Measurements from ENCODE around the gene CRTC3. TPM values are rescaled to one million over a fixed set of nuclear protein-coding genes. Genes with fewer than 3 reads are reported as not detected.

Gene CRTC3, protein sequence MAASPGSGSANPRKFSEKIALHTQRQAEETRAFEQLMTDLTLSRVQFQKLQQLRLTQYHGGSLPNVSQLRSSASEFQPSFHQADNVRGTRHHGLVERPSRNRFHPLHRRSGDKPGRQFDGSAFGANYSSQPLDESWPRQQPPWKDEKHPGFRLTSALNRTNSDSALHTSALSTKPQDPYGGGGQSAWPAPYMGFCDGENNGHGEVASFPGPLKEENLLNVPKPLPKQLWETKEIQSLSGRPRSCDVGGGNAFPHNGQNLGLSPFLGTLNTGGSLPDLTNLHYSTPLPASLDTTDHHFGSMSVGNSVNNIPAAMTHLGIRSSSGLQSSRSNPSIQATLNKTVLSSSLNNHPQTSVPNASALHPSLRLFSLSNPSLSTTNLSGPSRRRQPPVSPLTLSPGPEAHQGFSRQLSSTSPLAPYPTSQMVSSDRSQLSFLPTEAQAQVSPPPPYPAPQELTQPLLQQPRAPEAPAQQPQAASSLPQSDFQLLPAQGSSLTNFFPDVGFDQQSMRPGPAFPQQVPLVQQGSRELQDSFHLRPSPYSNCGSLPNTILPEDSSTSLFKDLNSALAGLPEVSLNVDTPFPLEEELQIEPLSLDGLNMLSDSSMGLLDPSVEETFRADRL
- 10 to 100 TPM; 60.8 to 82.2 TPM for total RNA-seq
- polyA plus RNA-seq: 10 to 100 TPM; 12.9 to 27.2 TPM
- long read RNA-seq, donor 1, partial matches to known transcripts: 66 of 75 reads
- long read RNA-seq, donor 1, other reads (novel, unspliced or antisense): 8 of 75 reads
- long read RNA-seq, donor 2, transcript CRTC3-201 (15 exons, 2,537 nt): major isoform, 8 of 33 reads
- long read RNA-seq, donor 2, partial matches to known transcripts: 13 of 33 reads
- long read RNA-seq, donor 2, other reads (novel, unspliced or antisense): 12 of 33 reads

GRCh38 chr15:90529371-90530249, at the start of gene CRTC3:
TSS of gene CRTC3 (plus strand) at chr15:90529923. CDS start at chr15:90530072, 149 bp downstream.
- peak within 1 kb of the TSS; percentile 80 to 94 for H3K4me3 ChIP-seq (ENCODE audit: low read length in 2 of 2)
- ATAC-seq (ENCODE audit: low FRiP score): peak; percentile 91
- DNase-seq: peak; percentile 67 to 86
- no peaks in the 10 kb centered on the region for H3K27me3 ChIP-seq (ENCODE audit: control insufficient read depth in 1 of 2, insufficient read depth in 2 of 2, low read length in 1 of 2)
- H3K27ac ChIP-seq (ENCODE audit: low read depth in 1 of 2, low read length in 2 of 2): peak within 1 kb of the TSS; percentile 73 to 97
- intact Hi-C loops (cut with DNase I): loop anchor here (5.0 to 10.0 kb wide), 2 partner anchors 73 to 75 kb away; no protein-coding TSS in a partner anchor
- H3K36me3 ChIP-seq (ENCODE audit: control insufficient read depth in 1 of 2, insufficient read depth in 2 of 2, low read length in 1 of 2): no peaks in the 10 kb centered on the region
- H3K9me3 ChIP-seq (ENCODE audit: control insufficient read depth, low read length): no peaks in the 10 kb centered on the region
- WGBS, 2 donors: 1% methylated on average over 45 to 104 of the region's 104 CpGs
- H3K4me1 ChIP-seq (ENCODE audit: control insufficient read depth in 1 of 2, insufficient read depth in 2 of 2, low read length in 2 of 2): peaks cover 0 to 5% of the 10 kb centered on the region in 2 donors

DNA sequence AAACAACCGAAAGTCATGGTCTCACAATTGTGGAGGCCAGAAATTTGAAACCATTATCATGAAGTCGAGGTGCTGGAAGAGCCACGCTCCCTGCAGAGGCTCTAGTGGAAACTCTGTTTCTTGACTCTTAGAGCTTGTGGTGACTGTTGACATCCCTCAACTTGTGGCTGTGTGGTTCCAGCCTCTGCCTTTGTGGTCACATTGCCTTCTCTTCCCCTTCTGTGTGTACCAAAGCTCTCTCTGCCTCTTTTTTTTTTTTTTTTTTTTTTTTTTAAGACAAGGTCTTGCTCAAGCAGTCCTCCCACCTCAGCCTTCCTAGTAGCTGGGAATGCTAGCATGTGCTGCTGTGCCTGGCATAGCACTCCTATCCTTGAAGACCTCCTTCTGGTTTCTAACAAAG, 48.7 kb upstream of the CRTC3 start:
- ATAC-seq (ENCODE audit: low FRiP score): no peak
- H3K27me3 ChIP-seq (ENCODE audit: control insufficient read depth in 1 of 2, insufficient read depth in 2 of 2, low read length in 1 of 2): no peaks in the 10 kb centered on the region
- H3K9me3 ChIP-seq (ENCODE audit: control insufficient read depth, low read length): no peaks in the 10 kb centered on the region
- H3K36me3 ChIP-seq (ENCODE audit: control insufficient read depth in 1 of 2, insufficient read depth in 2 of 2, low read length in 1 of 2): peaks cover 0 to 14% of the 10 kb centered on the region in 2 donors
- 71 to 85% methylated on average over 3 of the region's 3 CpGs for WGBS, 2 donors
- H3K4me3 ChIP-seq (ENCODE audit: low read length in 2 of 2): no peak overlapping the region
- peaks cover 0 to 2% of the 10 kb centered on the region in 2 donors for H3K4me1 ChIP-seq (ENCODE audit: control insufficient read depth in 1 of 2, insufficient read depth in 2 of 2, low read length in 2 of 2)
- intact Hi-C loops (cut with DNase I): loop anchor here in 1 of 2 donors (5.0 kb wide), 1 partner anchor 159 kb away; no protein-coding TSS in a partner anchor
- H3K27ac ChIP-seq (ENCODE audit: low read depth in 1 of 2, low read length in 2 of 2): peak overlapping the region in 1 of 2 donors; percentile 45
- DNase-seq: no peak

DNA sequence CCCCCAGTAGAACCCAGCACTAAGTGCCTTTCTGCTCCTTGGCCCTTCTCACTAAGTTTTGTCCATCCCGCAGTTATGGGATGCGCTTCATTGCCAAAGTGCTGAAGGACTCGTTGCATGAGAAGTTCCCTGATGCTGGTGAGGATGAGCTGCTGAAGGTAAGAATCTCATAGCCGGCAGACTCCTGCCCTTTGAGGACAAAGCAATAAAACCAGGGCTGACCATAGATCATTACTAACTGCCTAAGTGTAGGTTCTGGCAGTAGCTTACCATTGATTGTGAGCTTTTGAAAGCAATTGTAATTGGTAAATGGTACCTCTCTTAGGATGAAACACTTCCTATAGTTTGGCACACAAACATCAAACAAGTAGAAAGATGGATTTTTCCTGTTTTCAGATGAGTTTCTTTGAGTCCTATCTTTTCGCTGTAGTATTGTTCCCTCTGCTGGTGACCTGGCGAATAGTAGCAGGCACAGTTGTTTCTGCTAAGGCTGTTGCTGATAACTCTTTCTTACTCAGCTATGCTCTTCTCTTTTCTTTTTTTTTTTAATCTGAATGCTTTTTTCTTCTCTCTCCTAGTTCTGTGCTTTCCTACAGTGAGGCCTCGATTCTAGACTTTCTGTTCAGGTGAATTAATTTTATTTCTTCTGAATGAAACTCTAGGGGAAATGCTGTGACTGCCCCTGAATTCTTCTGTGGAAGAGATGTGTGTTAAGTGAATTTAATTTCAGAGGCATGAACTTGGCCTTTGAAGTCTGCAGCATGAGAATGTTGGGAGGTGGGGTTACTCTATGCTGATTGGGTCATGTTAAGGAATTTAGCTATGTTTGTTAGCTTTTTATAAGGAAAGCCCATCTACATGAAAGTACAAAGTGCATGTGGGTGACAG, 47.4 kb upstream of the CRTC3 start:
- Histone ChIP-seq H3K9me3 (ENCODE audit: control insufficient read depth, low read length) (no peaks in the 10 kb centered on the region), H3K4me3 (ENCODE audit: low read length in 2 of 2) (no peak overlapping the region), H3K27ac (ENCODE audit: low read depth in 1 of 2, low read length in 2 of 2) (no peak overlapping the region), H3K27me3 (ENCODE audit: control insufficient read depth in 1 of 2, insufficient read depth in 2 of 2, low read length in 1 of 2) (no peaks in the 10 kb centered on the region), H3K36me3 (ENCODE audit: control insufficient read depth in 1 of 2, insufficient read depth in 2 of 2, low read length in 1 of 2) (peaks cover 0 to 17% of the 10 kb centered on the region in 2 donors), H3K4me1 (ENCODE audit: control insufficient read depth in 1 of 2, insufficient read depth in 2 of 2, low read length in 2 of 2) (peaks cover 0 to 2% of the 10 kb centered on the region in 2 donors)
- intact Hi-C loops (cut with DNase I): loop anchor here in 1 of 2 donors (5.0 kb wide), 1 partner anchor 160 kb away; no protein-coding TSS in a partner anchor
- DNase-seq: no peak
- WGBS, 2 donors: 38 to 47% methylated on average over 7 of the region's 7 CpGs
- ATAC-seq (ENCODE audit: low FRiP score): peak; percentile 76

- intact Hi-C loops (cut with DNase I): loop anchor here in 1 of 2 donors (5.0 kb wide), 1 partner anchor 161 kb away; no protein-coding TSS in a partner anchor
- no peak overlapping the region for H3K27ac ChIP-seq (ENCODE audit: low read depth in 1 of 2, low read length in 2 of 2)
- no peaks in the 10 kb centered on the region for H3K9me3 ChIP-seq (ENCODE audit: control insufficient read depth, low read length)
- no peak overlapping the region for H3K4me3 ChIP-seq (ENCODE audit: low read length in 2 of 2)
- no peak for ATAC-seq (ENCODE audit: low FRiP score)
- no peak for DNase-seq
- peaks cover 0 to 18% of the 10 kb centered on the region in 2 donors for H3K36me3 ChIP-seq (ENCODE audit: control insufficient read depth in 1 of 2, insufficient read depth in 2 of 2, low read length in 1 of 2)
- no peaks in the 10 kb centered on the region for H3K27me3 ChIP-seq (ENCODE audit: control insufficient read depth in 1 of 2, insufficient read depth in 2 of 2, low read length in 1 of 2)
- H3K4me1 ChIP-seq (ENCODE audit: control insufficient read depth in 1 of 2, insufficient read depth in 2 of 2, low read length in 2 of 2): peaks cover 0 to 2% of the 10 kb centered on the region in 2 donors
- 41 to 86% methylated on average over 1 of the region's 1 CpG for WGBS, 2 donors
Observed at GRCh38 chr15:90483012-90483307, 46.8 kb upstream of the CRTC3 start.

DNA sequence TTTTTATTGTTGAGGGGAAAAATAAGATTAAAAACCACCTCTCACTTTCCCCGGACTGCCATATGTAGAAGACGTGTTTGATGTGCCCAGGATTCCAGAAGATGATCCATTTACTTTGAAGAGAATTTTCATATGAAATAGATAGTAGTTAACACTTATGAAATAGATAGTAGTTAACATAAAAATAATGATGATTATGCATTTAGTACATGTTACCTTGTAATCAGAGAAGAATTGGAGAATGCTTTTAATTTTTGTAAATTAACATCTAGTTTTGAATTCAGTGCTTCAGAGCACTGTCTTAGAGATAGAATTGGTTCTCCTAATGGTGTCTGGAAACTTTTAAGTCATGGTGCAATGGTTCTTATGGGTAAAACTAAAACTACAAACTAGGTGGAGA, 46.1 kb upstream of the CRTC3 start:
- H3K27me3 ChIP-seq (ENCODE audit: control insufficient read depth in 1 of 2, insufficient read depth in 2 of 2, low read length in 1 of 2): no peaks in the 10 kb centered on the region
- intact Hi-C loops (cut with DNase I): loop anchor here in 1 of 2 donors (5.0 kb wide), 1 partner anchor 161 kb away; no protein-coding TSS in a partner anchor
- H3K4me1 ChIP-seq (ENCODE audit: control insufficient read depth in 1 of 2, insufficient read depth in 2 of 2, low read length in 2 of 2): peaks cover 0 to 2% of the 10 kb centered on the region in 2 donors
- no peak for DNase-seq
- H3K27ac ChIP-seq (ENCODE audit: low read depth in 1 of 2, low read length in 2 of 2): no peak overlapping the region
- no peak overlapping the region for H3K4me3 ChIP-seq (ENCODE audit: low read length in 2 of 2)
- H3K36me3 ChIP-seq (ENCODE audit: control insufficient read depth in 1 of 2, insufficient read depth in 2 of 2, low read length in 1 of 2): peaks cover 3 to 18% of the 10 kb centered on the region in 2 donors
- no peaks in the 10 kb centered on the region for H3K9me3 ChIP-seq (ENCODE audit: control insufficient read depth, low read length)
- WGBS, 2 donors: 79 to 82% methylated on average over 2 of the region's 2 CpGs
- ATAC-seq (ENCODE audit: low FRiP score): no peak

DNA sequence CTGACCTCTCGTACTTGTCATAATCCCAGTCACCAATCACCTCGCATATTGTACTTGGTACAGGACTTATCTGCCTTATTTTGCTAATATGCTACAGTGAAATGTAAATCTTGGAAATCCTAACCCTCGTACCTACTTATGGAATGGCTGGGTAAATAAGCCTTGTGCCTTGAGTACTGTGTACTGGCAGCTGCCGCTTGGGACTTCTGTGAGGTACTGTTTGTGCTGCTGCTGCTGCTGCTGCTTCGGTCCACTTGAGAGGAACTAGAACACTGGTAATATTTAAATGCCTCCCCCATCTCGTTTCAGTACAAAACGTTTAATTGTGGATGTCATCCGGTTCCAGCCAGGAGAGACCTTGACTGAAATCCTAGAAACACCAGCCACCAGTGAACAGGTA, 42.5 kb upstream of the CRTC3 start:
- H3K9me3 ChIP-seq (ENCODE audit: control insufficient read depth, low read length): no peaks in the 10 kb centered on the region
- ATAC-seq (ENCODE audit: low FRiP score) (no peak), DNase-seq (no peak)
- H3K4me1 ChIP-seq (ENCODE audit: control insufficient read depth in 1 of 2, insufficient read depth in 2 of 2, low read length in 2 of 2): peaks cover 0 to 1% of the 10 kb centered on the region in 2 donors
- H3K27ac ChIP-seq (ENCODE audit: low read depth in 1 of 2, low read length in 2 of 2): no peak overlapping the region
- H3K4me3 ChIP-seq (ENCODE audit: low read length in 2 of 2): no peak overlapping the region
- WGBS, 2 donors: 89 to 93% methylated on average over 8 of the region's 8 CpGs
- no peaks in the 10 kb centered on the region for H3K27me3 ChIP-seq (ENCODE audit: control insufficient read depth in 1 of 2, insufficient read depth in 2 of 2, low read length in 1 of 2)
- intact Hi-C loops (cut with DNase I): no loop called here
- peaks cover 4 to 18% of the 10 kb centered on the region in 2 donors for H3K36me3 ChIP-seq (ENCODE audit: control insufficient read depth in 1 of 2, insufficient read depth in 2 of 2, low read length in 1 of 2)

DNA sequence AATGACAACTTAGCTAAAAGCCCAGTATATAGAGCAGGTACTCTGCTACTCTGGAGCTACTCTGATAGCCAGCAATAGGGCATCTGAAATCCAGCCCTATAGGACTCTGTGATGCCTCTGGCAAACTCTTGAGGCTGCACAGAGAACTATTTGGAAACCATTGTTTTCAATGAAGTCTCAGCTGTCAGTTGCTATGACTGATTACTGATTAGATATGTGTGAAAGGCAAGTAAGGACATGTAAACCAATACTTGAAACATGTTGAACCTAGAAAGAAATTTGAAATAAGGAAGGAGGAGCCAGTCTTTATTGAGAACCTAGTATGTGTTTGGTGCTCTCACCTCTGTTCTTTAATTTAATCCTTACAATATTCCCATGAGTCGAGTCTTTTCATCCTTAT, 40.2 kb upstream of the CRTC3 start:
- 92 to 97% methylated on average over 1 of the region's 1 CpG for WGBS, 2 donors
- DNase-seq: no peak
- Histone ChIP-seq H3K4me3 (ENCODE audit: low read length in 2 of 2) (no peak overlapping the region), H3K27me3 (ENCODE audit: control insufficient read depth in 1 of 2, insufficient read depth in 2 of 2, low read length in 1 of 2) (no peaks in the 10 kb centered on the region), H3K36me3 (ENCODE audit: control insufficient read depth in 1 of 2, insufficient read depth in 2 of 2, low read length in 1 of 2) (peaks cover 7 to 15% of the 10 kb centered on the region in 2 donors), H3K27ac (ENCODE audit: low read depth in 1 of 2, low read length in 2 of 2) (no peak overlapping the region), H3K4me1 (ENCODE audit: control insufficient read depth in 1 of 2, insufficient read depth in 2 of 2, low read length in 2 of 2) (peaks cover 0 to 1% of the 10 kb centered on the region in 2 donors), H3K9me3 (ENCODE audit: control insufficient read depth, low read length) (no peaks in the 10 kb centered on the region)
- ATAC-seq (ENCODE audit: low FRiP score): no peak
- intact Hi-C loops (cut with DNase I): no loop called here

Measured in aorta (tissue), 5 donors.